ENCODE measurements around the gene TMEM132D.

DNA sequence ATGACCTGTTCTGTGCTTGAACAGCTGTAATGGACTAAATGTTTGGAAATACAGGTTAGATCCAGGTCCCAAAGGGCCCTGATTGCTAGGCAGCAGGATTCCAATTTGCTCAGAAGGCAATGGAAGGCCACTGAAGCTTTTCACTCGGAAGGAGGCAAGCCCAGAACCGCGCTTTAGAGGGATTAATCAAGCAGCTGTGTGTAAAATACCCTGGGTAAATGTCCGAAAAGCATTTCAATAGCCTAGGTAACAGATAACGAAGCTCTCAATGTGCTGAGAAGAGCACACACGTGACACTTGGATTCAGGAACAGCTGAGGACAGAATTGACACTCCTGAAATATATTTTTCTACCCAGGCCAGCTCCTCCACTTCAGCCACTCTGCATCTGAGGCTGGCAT lies 436.1 kb downstream of the TMEM132D start:
- TF ChIP-seq GATA2 (IDR thresholded peaks at IDR 0.05; ENCODE audit: low read depth, low read length), result no peak
- TF ChIP-seq GATA3 (IDR thresholded peaks at IDR 0.05; ENCODE audit: low read depth, low read length), result no peak
